Ureter (tissue), 1 donor: ENCODE measurements around the gene FLACC1. TPM values are rescaled to one million over a fixed set of nuclear protein-coding genes. Genes with fewer than 3 reads are reported as not detected.
"Not testable (repeated sequence)": the region's sequence is repeated elsewhere in the genome, so short reads cannot be mapped to it uniquely, and the experiment has no call there.

Experiments
- DNase-seq: peaks from one replicate; pipeline ENCODE4 v3.0.0-alpha.2; 2020; ENCODE audit warnings: low spot score
- total RNA-seq: library from RNA; stranded (reverse); gene quantifications from one replicate; pipeline ENCODE4 v1.2.4, GENCODE V29; 2023
- donor health status: DM: yes; HTN: yes; CAD: no.

Gene FLACC1
- total RNA-seq: 4.4 TPM

- no peak for DNase-seq
Measured at GRCh38 chr2:201357221-201357620, at the start of gene FLACC1. Gene FLACC1, minus strand, starts transcription at chr2:201357345. Its CDS starts 5,941 bp downstream, at chr2:201351404.

- peak; percentile 47 for DNase-seq
Measured at GRCh38 chr2:201406077-201406662, 49.0 kb upstream of the FLACC1 start.

GRCh38 chr2:201404699-201405280, 47.6 kb upstream of the FLACC1 start:
- no peak for DNase-seq

DNA sequence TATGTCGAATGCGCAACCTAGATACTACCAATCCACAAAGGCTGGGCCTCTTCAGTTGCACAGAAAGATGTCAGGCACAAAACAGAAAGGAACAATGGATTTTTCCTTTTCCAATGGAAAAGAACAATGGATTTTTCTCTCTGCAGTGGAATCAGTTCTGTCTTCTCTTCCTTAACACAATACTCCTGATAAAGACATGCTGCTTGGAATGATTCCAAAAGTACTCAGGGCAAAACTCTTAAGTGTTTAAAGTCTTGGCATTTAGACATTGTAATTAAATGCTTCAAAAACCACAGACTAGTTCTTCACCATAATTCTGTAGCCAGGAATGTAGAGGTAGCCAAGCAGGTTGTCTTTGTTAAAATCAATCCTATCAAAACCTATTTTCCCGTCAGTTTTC, 46.7 kb upstream of the FLACC1 start:
- no peak for DNase-seq

DNA sequence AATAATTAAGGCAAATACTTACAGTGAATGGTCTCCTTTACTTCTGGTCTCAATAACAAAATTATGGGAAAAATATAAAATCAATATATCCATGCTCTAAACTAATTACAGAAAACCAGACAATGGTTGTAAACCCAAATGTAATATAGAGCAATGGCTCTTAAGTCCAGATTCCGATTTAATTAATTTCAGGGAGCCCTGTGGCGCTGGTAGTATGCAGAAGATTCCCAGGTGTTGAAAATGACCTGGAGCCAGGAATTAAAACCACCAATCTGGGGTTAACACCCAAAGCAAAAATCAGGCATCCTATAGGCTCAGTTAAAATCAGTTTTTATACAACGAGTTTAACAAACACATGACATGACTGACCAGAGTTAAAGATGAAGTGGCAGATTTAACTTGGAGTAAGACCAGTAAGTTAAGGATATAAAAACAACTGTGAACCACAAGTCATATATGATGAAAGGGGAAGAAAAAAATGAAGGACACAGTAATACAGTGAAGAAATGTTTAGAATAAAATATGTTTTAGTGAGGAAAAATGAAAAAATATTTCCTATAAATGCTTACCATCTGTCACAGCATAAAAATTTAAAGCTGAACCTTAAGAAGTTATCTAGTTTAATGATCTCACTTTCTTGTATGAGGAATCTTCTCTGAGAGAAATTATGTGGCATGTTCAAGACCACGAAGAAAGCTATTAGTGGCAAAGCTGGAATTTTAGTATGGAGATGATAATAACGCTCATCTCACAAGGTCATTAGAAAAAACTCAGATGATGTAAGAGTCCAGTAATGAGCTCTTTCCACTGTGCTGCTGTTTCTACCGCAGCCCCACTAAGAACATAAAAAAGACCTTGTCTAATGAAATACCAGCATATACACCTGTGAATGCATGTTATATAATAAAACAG, 45.8 kb upstream of the FLACC1 start:
- no peak for DNase-seq

GRCh38 chr2:201401815-201402214, 44.7 kb upstream of the FLACC1 start:
- no peak for DNase-seq

GRCh38 chr2:201396595-201396994, 39.5 kb upstream of the FLACC1 start:
- no peak for DNase-seq

GRCh38 chr2:201383136-201383535, 26.0 kb upstream of the FLACC1 start:
- no peak for DNase-seq

GRCh38 chr2:201378496-201379397, 21.6 kb upstream of the FLACC1 start:
- no peak for DNase-seq

GRCh38 chr2:201377218-201377617, 20.1 kb upstream of the FLACC1 start:
- no peak for DNase-seq

DNA sequence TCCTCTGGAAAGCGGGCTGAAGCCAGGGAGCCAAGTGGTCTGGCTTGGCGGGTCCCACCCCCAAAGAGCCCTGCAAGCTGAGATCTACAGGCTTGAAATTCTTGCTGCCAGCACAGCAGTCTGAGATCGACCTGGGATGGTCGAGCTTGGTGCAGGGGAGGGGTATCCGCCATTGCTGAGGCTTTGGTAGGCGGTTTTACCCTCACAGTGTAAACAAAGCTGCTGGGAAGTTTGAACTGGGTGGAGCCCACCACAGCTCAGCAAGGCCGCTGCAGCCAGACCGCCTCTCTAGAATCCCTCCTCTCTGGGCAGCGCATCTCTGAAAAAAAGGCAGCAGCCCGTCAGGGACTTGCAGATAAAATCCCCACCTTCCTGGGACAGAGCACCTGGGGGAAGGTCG, 12.6 kb upstream of the FLACC1 start:
- DNase-seq: no peak

DNA sequence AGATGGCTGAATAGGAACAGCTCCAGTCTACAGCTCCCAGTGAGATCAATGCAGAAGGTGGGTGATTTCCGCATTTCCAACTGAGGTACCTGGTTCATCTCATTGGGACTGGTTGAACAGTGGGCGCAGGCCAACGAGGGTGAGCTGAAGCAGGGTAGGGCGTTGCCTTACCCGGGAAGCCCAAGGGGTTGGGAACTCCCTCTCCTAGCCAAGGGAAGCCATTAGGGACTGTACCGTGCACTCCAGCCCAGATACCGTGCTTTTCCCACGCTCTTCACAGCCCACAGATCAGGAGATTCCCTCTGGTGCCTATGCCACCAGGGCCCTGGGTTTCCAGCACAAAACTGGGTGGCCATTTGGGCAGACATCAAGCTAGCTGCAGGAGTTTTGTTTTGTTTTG, 12.2 kb upstream of the FLACC1 start:
- DNase-seq: not testable (repeated sequence)

- no peak for DNase-seq
Measured at GRCh38 chr2:201366146-201366545, 9.0 kb upstream of the FLACC1 start.

- no peak for DNase-seq
Measured at GRCh38 chr2:201363857-201364560, 6.9 kb upstream of the FLACC1 start.

GRCh38 chr2:201362396-201362795, 5.3 kb upstream of the FLACC1 start:
- no peak for DNase-seq

- DNase-seq: no peak
Measured at GRCh38 chr2:201361078-201361733, 4.1 kb upstream of the FLACC1 start.

- no peak for DNase-seq
Measured at GRCh38 chr2:201360256-201360655, 3.1 kb upstream of the FLACC1 start.

- DNase-seq: no peak
Measured at GRCh38 chr2:201358684-201359083, 1.5 kb upstream of the FLACC1 start.

- no peak for DNase-seq
Measured at GRCh38 chr2:201353116-201353515, 4.0 kb downstream of the FLACC1 start.

- DNase-seq: no peak
Measured at GRCh38 chr2:201350879-201351278, 6.3 kb downstream of the FLACC1 start.

DNA sequence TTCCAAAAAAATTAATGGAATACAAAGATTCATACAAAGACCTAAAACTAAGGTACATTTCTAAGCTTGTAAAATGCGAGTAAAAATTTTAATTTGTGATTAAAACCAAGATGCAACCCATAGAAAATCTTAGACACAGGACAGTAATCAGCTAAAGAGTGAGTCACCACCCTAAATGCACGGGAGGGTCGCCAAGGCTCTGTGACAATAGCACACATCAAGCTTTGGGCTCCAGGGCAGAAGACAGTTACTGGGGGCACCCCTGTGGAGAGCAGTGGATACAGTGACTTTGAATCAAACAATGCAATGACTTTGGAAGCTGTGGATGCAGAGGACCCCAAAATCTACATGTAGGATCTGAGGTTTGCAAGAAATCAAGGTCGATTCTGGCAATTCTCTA, 7.5 kb downstream of the FLACC1 start:
- no peak for DNase-seq
